ENCODE data around the gene IGFLR1.
A peak's percentile ranks its signal among the peaks of the same experiment; 100 is the strongest.

The IGFLR1 gene

DNA sequence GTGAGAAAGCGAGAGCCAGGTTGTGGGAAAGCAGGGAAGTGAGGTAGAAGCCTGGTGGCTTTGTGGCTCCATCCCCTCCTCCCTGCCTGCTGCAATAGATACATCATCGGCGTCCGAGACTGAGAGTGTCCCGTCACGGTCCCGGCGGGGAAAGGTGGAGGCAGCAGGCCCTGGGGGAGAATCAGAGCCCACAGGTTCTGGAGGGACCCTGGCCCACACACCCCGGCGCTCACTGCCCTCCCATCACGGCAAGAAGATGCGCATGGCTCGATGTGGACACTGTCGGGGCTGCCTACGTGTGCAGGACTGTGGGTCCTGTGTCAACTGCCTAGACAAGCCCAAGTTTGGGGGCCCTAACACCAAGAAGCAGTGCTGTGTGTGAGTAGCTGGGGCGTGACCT lies 19.4 kb downstream of the IGFLR1 start:
- no peak for DNase-seq

DNA sequence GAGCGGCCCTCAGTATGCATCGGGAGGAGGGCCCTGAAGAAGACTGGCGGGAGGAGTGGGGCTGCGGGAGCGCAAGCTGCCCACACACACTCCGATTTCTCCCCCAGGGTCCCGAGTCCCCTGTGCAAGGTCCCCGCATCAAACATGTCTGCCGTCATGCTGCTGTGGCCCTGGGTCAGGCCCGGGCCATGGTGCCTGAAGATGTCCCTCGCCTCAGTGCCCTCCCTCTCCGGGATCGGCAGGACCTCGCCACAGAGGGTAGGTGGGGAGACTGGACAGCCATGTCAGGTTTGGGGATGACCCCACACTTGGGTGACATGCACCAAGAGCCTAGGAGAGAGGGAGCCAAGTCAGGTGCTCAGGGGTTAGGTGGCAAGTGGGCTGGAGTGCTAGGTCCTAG lies 19.8 kb downstream of the IGFLR1 start:
- no peak for DNase-seq

DNA sequence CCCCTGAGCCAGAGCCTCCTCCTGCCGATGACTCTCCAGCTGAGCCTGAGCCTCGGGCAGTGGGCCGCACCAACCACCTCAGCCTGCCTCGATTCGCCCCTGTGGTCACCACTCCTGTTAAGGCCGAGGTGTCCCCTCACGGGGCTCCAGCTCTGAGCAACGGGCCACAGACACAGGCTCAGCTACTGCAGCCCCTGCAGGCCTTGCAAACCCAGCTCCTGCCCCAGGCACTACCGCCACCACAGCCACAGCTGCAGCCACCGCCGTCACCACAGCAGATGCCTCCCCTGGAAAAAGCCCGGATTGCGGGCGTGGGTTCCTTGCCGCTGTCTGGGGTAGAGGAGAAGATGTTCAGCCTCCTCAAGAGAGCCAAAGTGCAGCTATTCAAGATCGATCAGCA lies 20.9 kb downstream of the IGFLR1 start:
- no peak for DNase-seq

DNA sequence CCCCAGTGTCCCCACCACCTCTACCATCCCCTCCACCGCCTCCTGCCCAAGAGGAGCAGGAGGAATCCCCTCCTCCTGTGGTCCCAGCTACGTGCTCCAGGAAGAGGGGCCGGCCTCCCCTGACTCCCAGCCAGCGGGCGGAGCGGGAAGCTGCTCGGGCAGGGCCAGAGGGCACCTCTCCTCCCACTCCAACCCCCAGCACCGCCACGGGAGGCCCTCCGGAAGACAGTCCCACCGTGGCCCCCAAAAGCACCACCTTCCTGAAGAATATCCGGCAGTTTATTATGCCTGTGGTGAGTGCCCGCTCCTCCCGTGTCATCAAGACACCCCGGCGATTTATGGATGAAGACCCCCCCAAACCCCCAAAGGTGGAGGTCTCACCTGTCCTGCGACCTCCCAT lies 21.6 kb downstream of the IGFLR1 start:
- no peak for DNase-seq

DNA sequence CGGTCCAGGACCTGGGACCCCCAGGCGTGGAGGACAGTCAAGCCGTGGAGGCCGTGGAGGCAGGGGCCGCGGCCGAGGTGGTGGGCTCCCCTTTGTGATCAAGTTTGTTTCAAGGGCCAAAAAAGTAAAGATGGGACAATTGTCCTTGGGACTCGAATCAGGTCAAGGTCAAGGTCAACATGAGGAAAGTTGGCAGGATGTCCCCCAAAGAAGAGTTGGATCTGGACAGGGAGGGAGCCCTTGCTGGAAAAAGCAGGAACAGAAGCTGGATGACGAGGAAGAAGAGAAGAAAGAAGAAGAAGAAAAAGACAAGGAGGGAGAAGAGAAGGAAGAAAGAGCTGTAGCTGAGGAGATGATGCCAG lies 22.1 kb downstream of the IGFLR1 start:
- no peak for DNase-seq

DNA sequence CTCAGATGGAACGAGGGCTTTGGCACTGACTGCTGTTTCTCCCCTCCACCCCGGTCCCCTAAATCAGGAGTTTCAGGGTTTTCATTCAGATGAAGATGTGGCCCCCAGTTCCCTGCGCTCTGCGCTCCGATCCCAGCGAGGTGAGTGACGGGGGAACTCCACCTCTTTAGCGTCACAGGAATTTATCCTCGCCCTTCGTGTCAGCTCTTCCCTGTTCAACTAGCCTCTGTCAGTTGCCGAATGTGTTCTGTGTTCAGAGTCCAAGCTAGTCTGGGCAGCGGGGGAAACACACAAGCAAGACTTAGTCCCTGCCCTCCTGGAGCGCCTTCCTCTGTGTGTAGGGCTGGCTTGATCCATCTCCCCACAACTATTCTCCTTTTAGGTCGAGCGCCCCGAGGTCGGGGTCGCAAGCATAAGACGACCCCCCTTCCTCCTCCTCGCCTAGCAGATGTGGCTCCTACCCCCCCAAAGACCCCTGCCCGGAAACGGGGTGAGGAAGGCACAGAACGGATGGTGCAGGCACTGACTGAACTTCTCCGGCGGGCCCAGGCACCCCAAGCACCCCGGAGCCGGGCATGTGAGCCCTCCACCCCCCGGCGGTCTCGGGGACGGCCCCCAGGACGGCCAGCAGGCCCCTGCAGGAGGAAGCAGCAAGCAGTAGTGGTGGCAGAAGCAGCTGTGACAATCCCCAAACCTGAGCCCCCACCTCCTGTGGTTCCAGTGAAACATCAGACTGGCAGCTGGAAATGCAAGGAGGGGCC lies 22.7 kb downstream of the IGFLR1 start:
- DNase-seq = no peak

DNA sequence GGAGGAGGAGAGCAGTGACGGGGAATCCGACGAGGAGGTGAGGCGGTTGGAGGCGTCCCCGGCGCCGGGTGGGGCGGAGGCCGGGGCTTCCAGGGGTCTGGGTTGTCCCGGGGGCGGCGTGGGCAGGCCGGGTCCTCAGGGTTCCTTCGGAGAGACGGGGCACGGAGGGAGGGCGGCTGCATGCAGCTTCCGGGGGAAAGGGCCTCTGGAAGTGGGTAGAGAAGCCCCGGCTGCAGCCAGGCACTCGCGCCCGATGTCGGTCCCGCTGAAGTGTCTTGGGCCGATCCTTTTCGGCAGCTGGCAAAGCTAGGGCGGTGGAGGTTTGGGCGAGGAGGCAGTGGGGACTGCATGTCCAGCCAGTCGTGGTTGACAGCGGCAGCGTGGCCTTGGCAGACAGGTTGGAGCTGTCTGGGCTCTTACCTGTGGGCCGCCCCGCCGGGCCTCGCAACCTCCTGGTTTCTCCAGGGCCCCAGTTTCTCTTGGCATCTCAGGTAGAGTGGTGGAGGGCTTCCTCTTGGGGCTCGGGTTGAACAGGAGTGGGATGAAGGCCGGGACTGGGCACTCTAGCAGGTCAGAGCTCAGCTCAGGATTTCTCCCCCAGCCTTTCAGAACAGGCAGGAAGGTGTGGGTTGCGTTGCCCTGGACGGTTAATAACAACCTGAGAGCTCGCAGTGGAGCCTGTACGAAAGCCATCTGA lies 23.8 kb downstream of the IGFLR1 start:
- DNase-seq = peak; percentile 40

DNA sequence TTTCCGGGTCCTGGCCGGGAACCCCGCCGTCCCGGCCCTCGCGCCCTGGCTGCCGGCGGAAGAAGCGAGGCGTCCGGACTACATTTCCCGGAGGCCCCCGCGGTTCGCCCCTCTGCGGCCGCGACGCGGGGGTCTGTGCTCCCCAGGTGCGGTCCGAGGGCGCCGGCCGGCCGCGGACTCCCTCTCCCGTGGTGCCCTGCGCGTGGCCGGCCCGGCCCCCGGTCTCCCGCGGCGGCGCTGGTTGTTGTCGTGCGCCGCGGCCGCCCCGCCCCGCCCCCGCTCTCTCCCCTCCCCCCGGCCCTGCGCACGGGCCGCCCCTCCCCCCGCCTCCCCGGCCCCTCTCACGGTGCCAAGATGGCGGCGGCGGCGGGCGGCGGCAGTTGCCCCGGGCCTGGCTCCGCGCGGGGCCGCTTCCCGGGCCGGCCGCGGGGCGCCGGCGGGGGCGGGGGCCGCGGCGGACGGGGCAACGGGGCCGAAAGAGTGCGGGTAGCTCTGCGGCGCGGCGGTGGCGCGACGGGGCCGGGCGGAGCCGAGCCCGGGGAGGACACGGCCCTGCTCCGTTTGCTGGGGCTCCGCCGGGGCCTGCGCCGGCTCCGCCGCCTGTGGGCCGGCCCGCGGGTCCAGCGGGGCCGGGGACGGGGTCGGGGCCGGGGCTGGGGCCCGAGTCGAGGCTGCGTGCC lies 24.4 kb downstream of the IGFLR1 start, which contains the start of gene KMT2B:
Gene KMT2B (plus strand): TSS at position 339 of the 680 bp plus-strand sequence. CDS start 16 bp downstream, at position 355.
- DNase-seq = no peak

DNA sequence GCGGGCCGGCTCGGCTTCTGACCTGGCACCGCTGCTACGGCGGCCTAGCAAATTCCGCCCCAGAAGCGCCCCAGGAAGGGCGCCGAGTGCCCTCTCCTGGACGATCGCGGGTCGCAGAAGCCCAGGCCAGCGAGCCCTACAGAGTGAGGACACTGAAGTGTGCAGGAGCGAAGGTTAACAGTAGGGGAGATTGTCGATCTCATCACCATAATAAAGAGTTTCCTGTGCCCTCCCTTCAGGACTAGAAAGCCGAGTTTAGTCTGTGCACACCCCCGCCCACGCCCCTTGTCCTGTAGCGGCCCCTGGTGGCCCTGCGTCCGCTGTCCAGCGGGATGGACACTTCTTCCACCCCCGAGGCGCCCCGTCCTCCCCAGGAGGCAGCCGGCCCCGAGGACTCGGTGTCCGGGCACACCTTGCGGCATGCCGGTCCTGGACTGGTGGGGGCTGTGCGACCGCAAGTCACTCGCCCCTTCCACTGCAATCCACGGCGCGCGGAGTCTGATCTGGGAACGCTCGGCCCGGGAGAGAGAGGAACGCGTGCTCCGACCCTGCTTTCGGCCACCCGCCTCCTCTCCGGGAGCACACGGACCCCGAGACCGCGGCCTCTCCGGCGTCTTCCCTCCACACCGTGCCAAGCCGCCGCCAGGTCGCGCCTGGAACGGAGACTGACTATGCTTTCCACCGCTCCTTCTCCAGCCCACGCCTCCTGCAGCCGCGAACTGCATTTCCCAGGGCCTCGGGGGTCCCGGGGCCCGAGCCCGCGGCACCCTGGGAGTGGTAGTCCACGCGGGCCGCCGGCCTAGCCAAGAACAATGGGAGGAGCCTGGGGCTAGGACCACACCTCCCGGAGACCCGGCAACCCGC lies 25.2 kb downstream of the IGFLR1 start:
- peak; percentile 98 for DNase-seq

DNA sequence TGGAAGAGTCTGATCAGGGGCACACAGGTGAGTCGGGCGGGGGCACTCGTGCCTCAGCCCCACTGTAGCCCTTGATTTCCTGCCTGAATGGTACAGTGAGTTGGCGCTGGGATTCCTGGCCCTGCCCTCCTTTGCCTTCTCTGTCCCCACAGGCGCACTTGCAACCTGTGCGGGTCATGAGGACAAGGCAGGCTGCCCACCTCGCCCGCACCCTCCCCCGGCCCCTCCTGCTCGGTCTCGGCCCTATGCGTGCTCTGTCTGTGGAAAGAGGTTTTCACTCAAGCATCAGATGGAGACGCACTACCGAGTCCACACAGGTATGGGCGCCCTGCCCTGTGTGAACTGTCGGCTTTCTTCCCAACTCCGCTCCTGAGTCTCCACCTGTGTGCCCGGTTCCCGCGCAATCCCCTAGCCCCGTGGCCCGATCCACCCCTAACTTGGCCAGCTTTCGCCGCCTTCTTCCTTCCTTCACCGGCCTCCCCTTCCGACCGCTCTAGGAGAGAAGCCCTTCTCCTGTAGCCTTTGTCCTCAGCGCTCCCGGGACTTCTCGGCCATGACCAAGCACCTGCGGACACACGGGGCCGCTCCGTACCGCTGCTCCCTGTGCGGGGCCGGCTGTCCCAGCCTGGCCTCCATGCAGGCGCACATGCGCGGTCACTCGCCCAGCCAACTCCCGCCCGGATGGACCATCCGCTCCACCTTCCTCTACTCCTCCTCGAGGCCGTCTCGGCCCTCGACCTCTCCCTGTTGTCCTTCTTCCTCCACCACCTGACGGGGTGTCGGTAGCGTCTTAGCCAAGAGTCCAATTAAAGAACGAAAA lies 26.1 kb downstream of the IGFLR1 start:
- peak; percentile 19 for DNase-seq

DNA sequence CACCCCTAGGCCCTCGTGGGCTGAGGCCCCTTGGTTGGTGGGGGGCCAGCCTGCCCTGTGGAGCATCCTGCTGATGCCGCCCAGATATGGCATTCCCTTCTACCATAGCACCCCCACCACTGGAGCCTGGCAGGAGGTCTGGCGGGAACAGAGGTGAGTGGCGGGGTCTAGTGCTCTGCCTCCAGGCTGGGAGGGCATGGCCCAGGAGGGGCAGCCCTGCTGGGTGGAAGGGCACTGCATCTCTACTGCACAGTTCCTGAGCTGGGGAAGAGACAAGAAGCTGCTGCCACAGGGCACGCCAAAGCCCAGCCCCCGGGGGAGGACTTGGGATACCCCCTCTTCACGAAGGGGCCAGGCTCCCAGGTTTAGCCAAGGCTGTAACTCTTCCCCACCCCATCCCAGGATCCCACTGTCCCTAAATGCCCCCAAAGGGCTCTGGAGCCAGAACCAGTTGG lies 26.9 kb downstream of the IGFLR1 start:
- DNase-seq = no peak

DNA sequence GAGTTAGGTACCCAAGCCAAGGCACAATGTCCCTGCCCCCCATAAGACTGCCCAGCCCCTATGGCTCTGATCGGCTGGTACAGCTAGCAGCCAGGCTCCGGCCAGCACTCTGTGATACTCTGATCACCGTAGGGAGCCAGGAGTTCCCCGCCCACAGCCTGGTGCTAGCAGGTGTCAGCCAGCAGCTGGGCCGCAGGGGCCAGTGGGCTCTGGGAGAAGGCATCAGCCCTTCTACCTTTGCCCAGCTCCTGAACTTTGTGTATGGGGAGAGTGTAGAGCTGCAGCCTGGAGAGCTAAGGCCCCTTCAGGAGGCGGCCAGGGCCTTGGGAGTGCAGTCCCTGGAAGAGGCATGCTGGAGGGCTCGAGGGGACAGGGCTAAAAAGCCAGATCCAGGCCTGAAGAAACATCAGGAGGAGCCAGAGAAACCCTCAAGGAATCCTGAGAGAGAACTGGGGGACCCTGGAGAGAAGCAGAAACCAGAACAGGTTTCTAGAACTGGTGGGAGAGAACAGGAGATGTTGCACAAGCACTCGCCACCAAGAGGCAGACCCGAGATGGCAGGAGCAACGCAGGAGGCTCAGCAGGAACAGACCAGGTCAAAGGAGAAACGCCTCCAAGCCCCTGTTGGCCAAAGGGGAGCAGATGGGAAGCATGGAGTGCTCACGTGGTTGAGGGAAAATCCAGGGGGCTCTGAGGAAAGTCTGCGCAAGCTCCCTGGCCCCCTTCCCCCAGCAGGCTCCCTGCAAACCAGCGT lies 27.5 kb downstream of the IGFLR1 start:
- DNase-seq = no peak

DNA sequence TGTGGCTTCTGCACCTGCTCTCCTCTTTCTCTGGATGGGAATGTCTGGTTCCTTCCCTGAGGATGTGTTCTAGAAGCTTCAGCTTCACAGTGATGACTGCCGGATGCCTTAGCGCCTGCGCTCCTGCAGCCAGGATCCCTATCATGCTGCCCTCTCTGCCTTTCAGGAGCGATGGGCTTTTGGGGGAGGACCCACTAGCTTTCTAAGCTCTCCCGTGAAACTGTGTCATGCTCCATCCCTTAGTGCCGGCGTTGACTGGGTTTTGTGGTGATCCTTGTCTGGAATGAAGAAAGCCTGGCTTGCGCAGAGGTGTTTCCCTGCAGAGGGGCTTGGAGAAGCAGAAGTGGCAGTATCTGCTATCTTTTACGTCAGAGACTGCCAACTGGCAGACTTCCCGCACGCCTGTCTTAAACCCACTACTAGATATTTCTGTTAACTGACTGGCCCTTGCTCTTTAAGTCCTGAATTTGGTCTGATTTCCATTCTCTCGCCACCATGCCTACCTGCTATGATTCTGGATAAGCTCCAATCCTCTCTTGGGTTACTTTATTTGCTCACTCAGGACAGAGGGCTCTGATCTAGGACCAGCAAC lies 28.3 kb downstream of the IGFLR1 start:
- no peak for DNase-seq

DNA sequence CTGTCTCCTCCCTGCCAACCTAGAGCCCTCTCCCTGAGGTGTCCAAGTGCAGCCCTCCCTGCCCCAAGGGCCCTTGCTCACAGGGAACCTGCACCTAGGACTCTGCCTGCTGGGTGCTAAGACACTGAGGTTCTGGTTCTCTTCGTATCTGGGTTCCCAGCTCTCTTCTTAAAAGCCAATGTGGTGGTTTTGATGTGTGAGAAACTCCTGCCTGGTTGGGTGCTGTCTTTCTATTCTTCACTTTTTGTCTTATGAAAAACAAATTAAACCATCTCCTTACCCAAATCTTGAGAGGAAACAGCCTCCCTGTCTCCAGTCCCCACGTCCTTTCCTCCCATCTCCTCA lies 28.8 kb downstream of the IGFLR1 start:
- no peak for DNase-seq

DNA sequence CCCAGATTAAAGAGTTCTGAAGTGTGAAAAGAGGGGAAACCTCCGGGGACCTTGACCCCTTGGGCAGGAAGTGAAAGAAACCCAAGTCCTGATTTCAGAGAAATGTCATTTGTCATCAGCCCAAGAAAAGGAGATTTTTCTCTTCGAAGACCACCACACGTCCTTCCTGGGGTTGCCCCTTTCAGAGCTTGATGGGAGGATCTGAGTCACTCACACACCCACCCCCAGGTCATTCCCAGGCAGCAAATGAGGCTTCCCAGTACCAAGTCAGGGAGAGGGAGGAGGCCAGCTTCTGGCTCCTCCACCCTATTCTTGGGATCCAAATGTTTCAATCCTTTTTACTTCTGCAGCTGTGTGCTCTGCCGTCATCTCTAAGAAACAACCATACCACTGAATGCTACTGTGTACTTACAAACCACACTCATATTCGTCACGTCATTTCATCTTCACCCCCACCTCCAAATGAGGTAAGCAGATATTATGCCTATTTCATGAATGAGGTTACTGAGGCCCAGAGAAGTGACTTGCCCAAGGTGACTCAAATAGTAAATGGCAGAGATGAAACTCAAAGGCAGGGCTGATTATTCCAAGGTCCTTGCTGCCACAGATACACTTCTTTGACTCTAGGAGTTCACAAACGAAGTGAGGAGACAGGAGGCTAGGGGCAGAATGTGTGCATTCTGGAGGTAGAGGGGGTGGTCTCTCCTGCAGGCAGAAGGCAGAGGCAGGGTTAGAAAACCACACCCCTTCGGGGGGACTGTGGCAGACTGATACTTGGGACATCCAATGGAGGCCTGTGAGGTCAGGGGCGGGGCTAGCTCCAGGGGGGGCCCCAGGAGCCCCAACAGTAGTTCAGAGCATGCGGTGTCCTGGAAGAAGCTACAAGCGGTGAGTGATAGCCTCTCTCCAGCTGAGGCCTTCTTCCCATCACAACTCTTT lies 29.4 kb downstream of the IGFLR1 start:
- DNase-seq = peak; percentile 58

DNA sequence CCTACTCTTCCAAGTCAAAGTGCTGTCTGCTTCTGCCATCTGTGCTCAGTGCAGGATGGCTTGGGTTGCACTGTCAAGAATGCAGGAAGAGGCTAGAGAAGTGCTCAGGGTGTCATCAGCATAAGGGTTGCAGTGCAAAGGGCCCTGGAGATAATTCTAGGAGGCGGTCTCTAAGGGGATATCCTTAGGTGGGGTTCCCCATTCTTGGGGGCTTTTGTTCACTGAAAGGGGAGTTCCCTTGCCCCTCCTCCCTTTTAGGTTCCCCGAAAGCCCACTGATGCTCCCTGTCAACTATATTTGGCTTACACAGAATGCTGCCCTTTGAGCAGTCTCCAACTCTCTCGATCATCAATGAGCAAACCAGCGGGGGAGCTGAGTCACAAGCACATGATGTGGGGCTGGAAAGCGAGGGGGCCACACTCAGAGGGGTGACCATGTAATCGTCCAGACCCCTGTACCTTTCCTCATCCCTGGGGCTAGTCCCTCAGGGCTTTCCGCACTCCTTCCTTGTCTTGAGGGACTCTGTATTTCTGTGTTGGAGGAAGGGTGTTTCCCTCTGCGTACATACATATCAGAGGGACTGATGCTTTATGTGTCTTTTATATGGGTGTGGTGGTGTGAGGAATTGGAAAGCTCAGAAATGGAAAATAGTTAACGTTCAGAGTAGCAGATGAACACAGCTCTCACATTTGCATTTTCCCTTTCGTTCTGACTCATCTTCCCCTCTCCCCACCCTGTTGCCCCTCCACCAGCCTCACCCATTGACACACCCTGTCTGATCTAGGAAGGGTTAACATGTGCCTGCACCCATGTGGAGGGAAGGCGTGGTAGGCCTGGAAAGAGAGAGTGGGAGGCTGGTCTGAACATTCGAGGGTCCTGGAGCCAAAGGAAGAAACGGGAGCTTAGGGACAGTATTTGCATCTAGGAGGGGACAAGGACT lies 31.2 kb downstream of the IGFLR1 start:
- DNase-seq = peak; percentile 39

DNA sequence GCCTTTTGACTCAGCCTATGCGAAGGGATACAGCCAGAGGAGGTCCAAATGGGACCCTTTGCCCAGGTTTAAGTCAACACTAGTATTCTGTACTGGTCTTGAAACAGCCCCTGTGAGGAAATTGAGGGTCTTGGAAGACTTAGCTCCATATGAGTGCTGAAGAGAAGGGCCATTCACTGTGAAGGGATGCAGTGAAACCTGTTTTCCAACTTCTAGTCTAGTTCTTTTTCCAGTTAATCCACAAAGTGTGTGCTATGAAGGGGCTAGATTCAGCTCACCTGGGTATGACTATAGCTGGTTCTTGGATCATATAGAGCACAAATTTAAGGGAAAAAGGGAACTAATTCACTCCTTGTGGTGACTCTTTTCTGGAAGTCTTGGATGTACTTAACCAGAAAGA lies 33.9 kb downstream of the IGFLR1 start:
- DNase-seq = no peak

DNA sequence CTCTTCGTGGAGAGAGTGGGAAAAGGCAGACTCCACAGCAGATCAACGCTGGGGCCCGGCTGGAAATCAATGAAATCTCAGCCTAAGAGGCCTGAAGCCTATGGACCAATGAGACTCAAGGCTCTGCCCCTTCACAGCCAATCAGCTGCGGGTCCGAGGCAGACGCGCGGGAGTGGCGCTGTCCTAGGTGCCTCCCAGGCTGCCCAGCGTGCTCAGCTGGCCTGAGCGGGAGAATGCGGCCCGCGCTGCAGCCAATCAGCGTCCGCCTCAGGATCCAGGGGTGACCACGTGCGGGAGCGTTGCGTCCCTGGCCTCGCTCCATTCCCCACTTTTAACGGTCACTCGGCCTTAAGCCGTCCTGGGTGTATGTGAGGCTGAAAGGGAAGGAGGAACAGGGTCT lies 38.0 kb downstream of the IGFLR1 start, which contains the start of gene ZBTB32:
Gene ZBTB32 (plus strand): TSS at position 341 of the 400 bp plus-strand sequence. CDS start 10,069 bp downstream, outside the sequence.
- DNase-seq = no peak
